Kidney (tissue), 14 donors: ENCODE results near the gene GMDS. TPM values are rescaled to one million over a fixed set of nuclear protein-coding genes. Genes with fewer than 3 reads are reported as not detected.

Experiments used
- DNase-seq, 5 donors: peaks; one replicate each; pipeline ENCODE4 v3.0.0-alpha.2; 2013 to 2020
- FAIRE-seq: peaks from 2 replicates; lab custom pipeline; 2012; peaks lifted over from hg19 to GRCh38; lab: Jason Lieb, UNC
- H3K27ac ChIP-seq, 2 donors: one replicate each; pipeline ENCODE4 v1.7.0; 2013; ENCODE audit warnings: low read depth in 2 of 2, low read length in 2 of 2, inconsistent platforms in 1 of 2
- H3K27me3 ChIP-seq: one replicate; pipeline ENCODE4 v1.7.1; 2013; ENCODE audit warnings: low read length, inconsistent platforms; ENCODE audit not compliant: control insufficient read depth, insufficient read depth
- H3K36me3 ChIP-seq, 3 donors: one replicate each; pipeline versions ENCODE4 v1.7.0 to v1.7.1; 2013; ENCODE audit warnings: low read length in 3 of 3, control low read depth in 1 of 3, inconsistent platforms in 1 of 3; ENCODE audit not compliant: insufficient read depth in 3 of 3, control insufficient read depth in 2 of 3
- H3K4me1 ChIP-seq, 3 donors: one replicate each; pipeline versions ENCODE4 v1.7.0 to v1.7.1; 2013; ENCODE audit warnings: low read length in 3 of 3, inconsistent platforms in 1 of 3, low read depth in 1 of 3; ENCODE audit not compliant: control insufficient read depth in 2 of 3, insufficient read depth in 2 of 3
- H3K4me3 ChIP-seq, 3 donors: one replicate each; pipeline versions ENCODE4 v1.7.0 to v1.8.1; 2013; ENCODE audit warnings: low read length in 3 of 3, control low read depth in 1 of 3, inconsistent platforms in 1 of 3
- H3K9ac ChIP-seq, 3 donors: one replicate each; pipeline versions ENCODE4 v1.7.0 to v1.7.1; 2013; ENCODE audit warnings: low read length in 3 of 3, control low read depth in 1 of 3, inconsistent platforms in 1 of 3
- H3K9me3 ChIP-seq, 3 donors: one replicate each; pipeline versions ENCODE4 v1.7.0 to v1.7.1; 2013; ENCODE audit warnings: low read length in 3 of 3, control low read depth in 1 of 3, inconsistent platforms in 1 of 3; ENCODE audit not compliant: control insufficient read depth in 2 of 3, insufficient read depth in 1 of 3
- intact Hi-C: fragments of 100-400 bp; cut with DNase I; formaldehyde crosslinking; loops from one replicate; pipeline ENCODE4 v1.11.1; 2022
- polyA plus RNA-seq: library from polyadenylated mRNA; stranded (reverse); fragments of 350-450 nt; fragmentation: Illumina TruSeq; extraction: RNeasy Lipid Tissue Mini Kit (QIAGEN cat#74804); gene quantifications from one replicate; pipeline ENCODE4 v1.2.3, GENCODE V29; 2014; ENCODE audit warnings: low read depth, low replicate concordance; ENCODE audit not compliant: insufficient read depth
- total RNA-seq: library from RNA; stranded (reverse); fragmentation: NEBNext Ultra II Directional; extraction: Animal tissue kit (Norgen Biotek cat#: 25700); gene quantifications from one replicate; pipeline ENCODE4 v1.2.1, GENCODE V29; 2021
- TF ChIP-seq, protein P1 (sequence below): IDR thresholded peaks from 3 replicates; pipeline ENCODE4 v1.5.1; 2012; ENCODE audit warnings: mild to moderate bottlenecking, moderate library complexity, borderline replicate concordance; ENCODE audit not compliant: insufficient read depth; ENCODE audit errors: extremely low read depth
- donor health status: control.
- donor health status: control.
- donor health status: control.
- donor health status: control.
- donor health status: control.
- donor health status: DM: yes; HTN: yes; CAD: no.
- donor health status: Normal renal cell carcinoma (clear cell type).

The GMDS gene
- total and polyA plus RNA-seq, 2 donors from 2014 or later = 49.6 to 63.7 TPM

DNA sequence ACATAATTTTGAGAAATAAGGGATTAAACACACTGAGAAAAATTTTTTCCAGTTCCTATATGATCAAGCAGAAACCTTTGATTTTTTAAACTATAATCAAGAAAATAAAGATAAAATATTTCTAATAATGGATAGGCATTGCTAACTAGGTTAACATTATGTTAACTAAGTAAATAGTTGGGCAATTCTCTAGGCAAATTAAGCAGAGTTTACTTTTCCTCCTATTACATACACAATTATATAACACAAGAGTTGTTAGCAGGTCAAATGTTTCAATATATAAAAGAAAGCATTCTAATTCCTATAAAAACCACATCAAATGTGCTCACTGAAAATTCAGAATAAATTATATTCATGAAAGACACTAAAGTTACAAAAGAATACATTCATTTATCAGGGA is 191.7 kb downstream of the GMDS start:
- Histone ChIP-seq H3K36me3 (no peaks in the 10 kb centered on the region), H3K27ac (no peak overlapping the region), H3K4me1 (no peaks in the 10 kb centered on the region), H3K4me3 (no peak overlapping the region), H3K27me3 (no peaks in the 10 kb centered on the region), H3K9me3 (no peaks in the 10 kb centered on the region), H3K9ac (no peak overlapping the region)
- FAIRE-seq (no peak), DNase-seq (no peak)
- intact Hi-C loops = no loop called here
- TF ChIP-seq, protein P1, sequence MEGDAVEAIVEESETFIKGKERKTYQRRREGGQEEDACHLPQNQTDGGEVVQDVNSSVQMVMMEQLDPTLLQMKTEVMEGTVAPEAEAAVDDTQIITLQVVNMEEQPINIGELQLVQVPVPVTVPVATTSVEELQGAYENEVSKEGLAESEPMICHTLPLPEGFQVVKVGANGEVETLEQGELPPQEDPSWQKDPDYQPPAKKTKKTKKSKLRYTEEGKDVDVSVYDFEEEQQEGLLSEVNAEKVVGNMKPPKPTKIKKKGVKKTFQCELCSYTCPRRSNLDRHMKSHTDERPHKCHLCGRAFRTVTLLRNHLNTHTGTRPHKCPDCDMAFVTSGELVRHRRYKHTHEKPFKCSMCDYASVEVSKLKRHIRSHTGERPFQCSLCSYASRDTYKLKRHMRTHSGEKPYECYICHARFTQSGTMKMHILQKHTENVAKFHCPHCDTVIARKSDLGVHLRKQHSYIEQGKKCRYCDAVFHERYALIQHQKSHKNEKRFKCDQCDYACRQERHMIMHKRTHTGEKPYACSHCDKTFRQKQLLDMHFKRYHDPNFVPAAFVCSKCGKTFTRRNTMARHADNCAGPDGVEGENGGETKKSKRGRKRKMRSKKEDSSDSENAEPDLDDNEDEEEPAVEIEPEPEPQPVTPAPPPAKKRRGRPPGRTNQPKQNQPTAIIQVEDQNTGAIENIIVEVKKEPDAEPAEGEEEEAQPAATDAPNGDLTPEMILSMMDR = no peak

DNA sequence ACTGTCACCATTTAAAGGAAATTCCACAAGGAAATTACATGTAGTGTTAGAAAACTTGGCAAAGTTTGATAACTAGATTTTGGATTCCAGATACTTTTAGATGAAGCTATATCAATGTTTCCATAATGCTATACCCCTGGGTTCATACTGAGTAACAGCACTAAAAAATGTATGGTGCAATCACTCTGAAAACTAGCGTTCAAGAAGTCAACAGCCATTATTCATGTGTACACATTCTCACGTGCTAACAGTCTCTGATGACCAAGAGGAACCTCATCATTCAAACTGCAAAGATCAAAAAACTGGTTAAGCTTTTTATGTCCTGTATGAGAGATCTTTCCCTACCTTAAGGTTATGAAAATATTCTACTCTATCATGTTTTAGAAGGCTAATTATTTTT is 197.6 kb downstream of the GMDS start:
- Histone ChIP-seq H3K9me3 (peaks cover 0 to 3% (median 0%) of the 10 kb centered on the region in 3 donors), H3K4me1 (no peaks in the 10 kb centered on the region), H3K9ac (no peak overlapping the region), H3K36me3 (no peaks in the 10 kb centered on the region), H3K4me3 (no peak overlapping the region), H3K27me3 (no peaks in the 10 kb centered on the region), H3K27ac (no peak overlapping the region)
- intact Hi-C loops = no loop called here
- TF ChIP-seq, protein P1 = no peak
- FAIRE-seq (no peak), DNase-seq (no peak)

DNA sequence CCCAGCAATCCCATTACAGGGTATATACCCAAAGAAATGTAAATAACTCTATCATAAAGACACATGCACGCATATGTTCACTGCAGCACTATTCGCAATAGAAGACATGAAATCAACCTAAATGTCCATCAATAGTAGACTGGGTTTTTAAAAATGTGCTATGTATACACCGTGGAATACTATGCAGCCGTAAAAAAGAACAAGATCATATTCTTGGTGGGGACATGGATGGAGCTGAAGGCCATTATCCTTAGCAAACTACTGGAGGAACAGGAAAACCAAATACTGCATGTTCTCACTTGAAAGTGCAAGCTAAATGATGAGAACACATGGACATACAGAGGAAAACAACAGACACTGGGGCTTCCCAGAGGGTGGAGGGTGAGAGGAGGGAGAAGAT is 201.2 kb downstream of the GMDS start:
- FAIRE-seq = no peak
- Histone ChIP-seq H3K27ac (no peak overlapping the region), H3K36me3 (no peaks in the 10 kb centered on the region), H3K27me3 (no peaks in the 10 kb centered on the region), H3K4me3 (no peak overlapping the region), H3K9me3 (peaks cover 0 to 3% (median 0%) of the 10 kb centered on the region in 3 donors), H3K4me1 (no peaks in the 10 kb centered on the region), H3K9ac (no peak overlapping the region)
- DNase-seq = no peak
- intact Hi-C loops = no loop called here
- TF ChIP-seq, protein P1 = no peak
